ENCODE results near the gene USP2.

USP2 gene

DNA sequence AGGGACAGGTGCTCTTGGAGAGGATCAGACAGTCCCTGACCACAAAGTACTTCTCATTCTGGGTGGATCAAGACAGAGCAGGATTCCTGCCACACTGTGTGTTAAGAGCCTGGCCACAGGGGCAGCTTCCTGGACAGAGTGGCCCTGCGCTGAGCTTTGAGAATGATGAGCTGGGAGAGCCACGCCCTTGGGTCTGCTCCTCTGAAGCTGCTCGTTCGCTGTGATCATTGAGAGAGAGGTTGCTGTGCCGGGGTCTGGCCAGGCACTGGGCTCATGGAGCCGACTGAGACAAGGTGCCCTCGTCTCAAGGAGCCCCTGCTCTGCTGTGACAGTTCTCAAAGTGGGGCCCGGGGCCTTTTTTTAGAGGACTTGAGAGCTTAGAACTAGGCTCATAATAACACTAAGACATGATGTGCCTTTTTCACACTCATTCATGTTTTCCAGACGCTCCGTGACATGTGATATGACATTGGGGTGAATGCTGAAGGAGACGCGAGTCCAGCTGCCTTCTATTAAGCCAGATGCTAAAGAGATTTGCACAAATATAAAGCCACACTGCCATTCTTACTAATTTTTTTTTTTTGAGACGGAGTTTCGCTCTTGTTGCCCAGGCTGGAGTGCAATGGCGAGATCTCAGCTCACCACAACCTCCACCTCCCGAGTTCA lies 33.4 kb downstream of the USP2 start:
- Histone ChIP-seq H3K4me3 (replicated peaks; ENCODE audit: insufficient read depth, low read length) (no peak overlapping the region), H3K27ac (replicated peaks) (no peak overlapping the region), H3K27me3 (ENCODE audit: insufficient read depth, poor library complexity, severe bottlenecking) (no peaks in the 10 kb centered on the region)
- DNase-seq (ENCODE audit: low read depth in 1 of 2, low spot score in 1 of 2) = no peak
- no peak for TF ChIP-seq POLR2AphosphoS5 (IDR thresholded peaks at IDR 0.05; ENCODE audit: low read depth)
- TF ChIP-seq SPI1 (IDR thresholded peaks at IDR 0.05; ENCODE audit: borderline replicate concordance, low read depth) = no peak
- TF ChIP-seq, protein P1, sequence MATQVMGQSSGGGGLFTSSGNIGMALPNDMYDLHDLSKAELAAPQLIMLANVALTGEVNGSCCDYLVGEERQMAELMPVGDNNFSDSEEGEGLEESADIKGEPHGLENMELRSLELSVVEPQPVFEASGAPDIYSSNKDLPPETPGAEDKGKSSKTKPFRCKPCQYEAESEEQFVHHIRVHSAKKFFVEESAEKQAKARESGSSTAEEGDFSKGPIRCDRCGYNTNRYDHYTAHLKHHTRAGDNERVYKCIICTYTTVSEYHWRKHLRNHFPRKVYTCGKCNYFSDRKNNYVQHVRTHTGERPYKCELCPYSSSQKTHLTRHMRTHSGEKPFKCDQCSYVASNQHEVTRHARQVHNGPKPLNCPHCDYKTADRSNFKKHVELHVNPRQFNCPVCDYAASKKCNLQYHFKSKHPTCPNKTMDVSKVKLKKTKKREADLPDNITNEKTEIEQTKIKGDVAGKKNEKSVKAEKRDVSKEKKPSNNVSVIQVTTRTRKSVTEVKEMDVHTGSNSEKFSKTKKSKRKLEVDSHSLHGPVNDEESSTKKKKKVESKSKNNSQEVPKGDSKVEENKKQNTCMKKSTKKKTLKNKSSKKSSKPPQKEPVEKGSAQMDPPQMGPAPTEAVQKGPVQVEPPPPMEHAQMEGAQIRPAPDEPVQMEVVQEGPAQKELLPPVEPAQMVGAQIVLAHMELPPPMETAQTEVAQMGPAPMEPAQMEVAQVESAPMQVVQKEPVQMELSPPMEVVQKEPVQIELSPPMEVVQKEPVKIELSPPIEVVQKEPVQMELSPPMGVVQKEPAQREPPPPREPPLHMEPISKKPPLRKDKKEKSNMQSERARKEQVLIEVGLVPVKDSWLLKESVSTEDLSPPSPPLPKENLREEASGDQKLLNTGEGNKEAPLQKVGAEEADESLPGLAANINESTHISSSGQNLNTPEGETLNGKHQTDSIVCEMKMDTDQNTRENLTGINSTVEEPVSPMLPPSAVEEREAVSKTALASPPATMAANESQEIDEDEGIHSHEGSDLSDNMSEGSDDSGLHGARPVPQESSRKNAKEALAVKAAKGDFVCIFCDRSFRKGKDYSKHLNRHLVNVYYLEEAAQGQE (IDR thresholded peaks at IDR 0.05; ENCODE audit: insufficient replicate concordance, low read depth) = no peak
- TF ChIP-seq, protein P2, sequence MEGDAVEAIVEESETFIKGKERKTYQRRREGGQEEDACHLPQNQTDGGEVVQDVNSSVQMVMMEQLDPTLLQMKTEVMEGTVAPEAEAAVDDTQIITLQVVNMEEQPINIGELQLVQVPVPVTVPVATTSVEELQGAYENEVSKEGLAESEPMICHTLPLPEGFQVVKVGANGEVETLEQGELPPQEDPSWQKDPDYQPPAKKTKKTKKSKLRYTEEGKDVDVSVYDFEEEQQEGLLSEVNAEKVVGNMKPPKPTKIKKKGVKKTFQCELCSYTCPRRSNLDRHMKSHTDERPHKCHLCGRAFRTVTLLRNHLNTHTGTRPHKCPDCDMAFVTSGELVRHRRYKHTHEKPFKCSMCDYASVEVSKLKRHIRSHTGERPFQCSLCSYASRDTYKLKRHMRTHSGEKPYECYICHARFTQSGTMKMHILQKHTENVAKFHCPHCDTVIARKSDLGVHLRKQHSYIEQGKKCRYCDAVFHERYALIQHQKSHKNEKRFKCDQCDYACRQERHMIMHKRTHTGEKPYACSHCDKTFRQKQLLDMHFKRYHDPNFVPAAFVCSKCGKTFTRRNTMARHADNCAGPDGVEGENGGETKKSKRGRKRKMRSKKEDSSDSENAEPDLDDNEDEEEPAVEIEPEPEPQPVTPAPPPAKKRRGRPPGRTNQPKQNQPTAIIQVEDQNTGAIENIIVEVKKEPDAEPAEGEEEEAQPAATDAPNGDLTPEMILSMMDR (IDR thresholded peaks at IDR 0.05; ENCODE audit: insufficient read depth, low read length) = no peak
- no peak for TF ChIP-seq GABPA (IDR thresholded peaks at IDR 0.05; ENCODE audit: low read depth)

DNA sequence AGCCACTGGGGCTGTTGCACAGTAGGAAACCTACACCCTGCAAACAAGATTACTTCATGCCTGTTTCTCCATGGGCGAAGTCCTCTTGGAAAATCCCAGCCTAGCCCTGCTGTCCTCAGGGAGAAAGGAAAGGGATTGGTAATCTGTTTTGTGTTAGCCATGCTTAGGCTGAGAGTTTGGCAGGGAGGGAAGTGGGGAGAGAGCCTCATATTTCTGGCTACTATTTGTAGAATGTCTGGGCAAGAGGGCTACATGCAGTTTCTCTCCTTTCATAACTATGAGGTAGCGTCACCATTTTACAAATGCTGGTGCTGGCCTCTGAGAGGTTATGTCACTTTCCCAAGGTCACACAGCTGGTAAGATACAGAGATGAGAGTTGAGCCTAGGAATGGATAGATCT lies 34.2 kb downstream of the USP2 start:
- H3K4me3 ChIP-seq (replicated peaks; ENCODE audit: insufficient read depth, low read length) = no peak overlapping the region
- peaks cover under 1% of the 10 kb centered on the region for H3K27me3 ChIP-seq (ENCODE audit: insufficient read depth, poor library complexity, severe bottlenecking)
- no peak for TF ChIP-seq GABPA (IDR thresholded peaks at IDR 0.05; ENCODE audit: low read depth)
- TF ChIP-seq, protein P1 (IDR thresholded peaks at IDR 0.05; ENCODE audit: insufficient replicate concordance, low read depth) = no peak
- TF ChIP-seq POLR2AphosphoS5 (IDR thresholded peaks at IDR 0.05; ENCODE audit: low read depth) = no peak
- TF ChIP-seq, protein P2 (IDR thresholded peaks at IDR 0.05; ENCODE audit: insufficient read depth, low read length) = no peak
- TF ChIP-seq SPI1 (IDR thresholded peaks at IDR 0.05; ENCODE audit: borderline replicate concordance, low read depth) = no peak
- no peak overlapping the region for H3K27ac ChIP-seq (replicated peaks)
- no peak for DNase-seq (ENCODE audit: low read depth in 1 of 2, low spot score in 1 of 2)

DNA sequence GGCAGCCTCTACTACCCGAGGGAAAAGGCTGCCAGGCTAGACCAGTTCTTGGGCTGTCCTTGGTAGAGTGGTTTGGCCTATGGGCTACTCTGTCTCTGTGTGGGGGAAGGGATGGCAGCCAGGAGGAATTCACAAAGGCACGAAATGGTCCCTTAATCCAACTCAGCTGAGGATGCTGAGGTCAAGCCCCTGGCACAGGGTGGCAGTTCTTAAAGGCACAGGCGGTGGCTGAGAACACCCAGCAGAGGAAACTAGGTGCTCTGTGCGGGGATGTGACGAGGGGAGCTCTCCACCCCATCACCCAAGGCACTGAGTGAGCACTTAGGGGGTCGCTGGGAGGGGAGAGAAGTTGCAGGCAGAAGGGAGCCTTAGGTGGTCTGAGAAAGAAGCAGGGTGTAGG lies 34.9 kb downstream of the USP2 start, which contains the start of gene MFRP:
Gene MFRP (minus strand): TSS at position 101 of the 400 bp plus-strand sequence. CDS start 192 bp downstream, outside the sequence.
- no peak for TF ChIP-seq POLR2AphosphoS5 (IDR thresholded peaks at IDR 0.05; ENCODE audit: low read depth)
- TF ChIP-seq, protein P1 (IDR thresholded peaks at IDR 0.05; ENCODE audit: insufficient replicate concordance, low read depth) = no peak
- TF ChIP-seq GABPA (IDR thresholded peaks at IDR 0.05; ENCODE audit: low read depth) = no peak
- TF ChIP-seq, protein P2 (IDR thresholded peaks at IDR 0.05; ENCODE audit: insufficient read depth, low read length) = no peak
- TF ChIP-seq SPI1 (IDR thresholded peaks at IDR 0.05; ENCODE audit: borderline replicate concordance, low read depth) = no peak
- Histone ChIP-seq H3K4me3 (replicated peaks; ENCODE audit: insufficient read depth, low read length) (no peak within 1 kb of the TSS), H3K27ac (replicated peaks) (no peak within 1 kb of the TSS), H3K27me3 (ENCODE audit: insufficient read depth, poor library complexity, severe bottlenecking) (peaks cover 7% of the 10 kb centered on the region)
- DNase-seq (ENCODE audit: low read depth in 1 of 2, low spot score in 1 of 2) = no peak

Measured in HL-60 (cell line).